ENCODE results near the gene MTURN.
"Not testable (repeated sequence)": the region's sequence is repeated elsewhere in the genome, so short reads cannot be mapped to it uniquely, and the experiment has no call there.

The MTURN gene

GRCh38 chr7:30134611-30135300 is at the start of gene MTURN:
TSS of gene MTURN (plus strand) at chr7:30134986. CDS start at chr7:30135137, 151 bp downstream.
- peak; percentile 88 to 89 for DNase-seq

GRCh38 chr7:30086529-30086928 is 48.3 kb upstream of the MTURN start:
- DNase-seq, result no peak

- no peak for DNase-seq
These were observed 47.4 kb upstream of the MTURN start for GRCh38 chr7:30087371-30087770.

- no peak for DNase-seq
These were observed 46.4 kb upstream of the MTURN start for GRCh38 chr7:30088362-30088761.

- no peak for DNase-seq
These were observed 44.7 kb upstream of the MTURN start for GRCh38 chr7:30090111-30090510.

- no peak for DNase-seq
These were observed 43.3 kb upstream of the MTURN start for GRCh38 chr7:30091491-30091912.

- no peak for DNase-seq
These were observed 42.8 kb upstream of the MTURN start for GRCh38 chr7:30091987-30092386.

- DNase-seq, result no peak
These were observed 41.3 kb upstream of the MTURN start for GRCh38 chr7:30093420-30093952.

GRCh38 chr7:30098599-30098998 is 36.2 kb upstream of the MTURN start:
- not testable (repeated sequence) for DNase-seq

GRCh38 chr7:30102281-30102680 is 32.5 kb upstream of the MTURN start:
- DNase-seq, result no peak

- no peak for DNase-seq
These were observed 30.6 kb upstream of the MTURN start for GRCh38 chr7:30104157-30104556.

GRCh38 chr7:30112103-30112713 is 22.6 kb upstream of the MTURN start:
- no peak for DNase-seq

GRCh38 chr7:30113144-30113543 is 21.6 kb upstream of the MTURN start:
- DNase-seq, result no peak

GRCh38 chr7:30114536-30115238 is 20.1 kb upstream of the MTURN start:
- DNase-seq, result no peak

- DNase-seq, result no peak
These were observed 19.0 kb upstream of the MTURN start for GRCh38 chr7:30115709-30116297.

GRCh38 chr7:30116771-30117170 is 18.0 kb upstream of the MTURN start:
- DNase-seq, result no peak

- DNase-seq, result no peak
These were observed 16.9 kb upstream of the MTURN start for GRCh38 chr7:30117896-30118295.

GRCh38 chr7:30119890-30120577 is 14.8 kb upstream of the MTURN start:
- no peak for DNase-seq

GRCh38 chr7:30133736-30134610 is 813 bp upstream of the MTURN start:
- DNase-seq, result no peak

- DNase-seq, result peak; percentile 62 to 73
These were observed 723 bp downstream of the MTURN start for GRCh38 chr7:30135301-30136116.
